Measurements from ENCODE around the gene MMP24OS. TPM values are rescaled to one million over a fixed set of nuclear protein-coding genes. Genes with fewer than 3 reads are reported as not detected.

The MMP24OS gene
- total and polyA plus RNA-seq, 10 of the 15 experiments (the other 5 are each of a cell fraction or from before 2014, with no cell fraction given): 2.0 to 30.9 (median 10.9) TPM

DNA sequence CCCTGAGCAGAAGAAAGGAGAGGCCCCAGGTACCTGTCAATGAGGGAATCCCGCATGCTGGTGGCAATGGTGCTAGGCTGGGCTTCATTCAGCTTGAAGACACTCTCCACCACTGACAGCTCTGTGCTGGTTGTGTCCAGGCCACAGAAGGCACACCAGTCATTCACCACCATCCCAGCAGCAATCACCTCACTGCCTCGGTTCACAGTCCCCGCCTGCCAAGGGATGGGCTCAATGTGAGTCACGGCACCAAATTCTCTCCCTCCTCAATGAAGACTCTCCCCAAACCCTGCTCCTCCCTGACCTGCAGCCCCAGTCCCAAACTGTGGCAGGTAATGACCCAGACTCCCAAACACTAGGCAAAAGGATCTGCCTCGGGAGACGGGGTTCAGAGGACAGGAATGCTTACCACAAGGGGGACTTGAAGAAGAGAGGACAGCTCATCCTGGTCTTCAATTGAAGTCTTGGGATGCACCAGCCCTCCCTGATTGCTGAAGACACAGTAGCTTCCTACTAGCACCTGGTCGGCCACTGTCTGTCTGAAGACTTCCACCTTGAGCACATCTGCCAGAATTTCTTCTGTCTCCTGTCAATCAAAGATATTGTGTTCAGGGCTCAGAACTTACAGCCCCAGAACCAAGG lies 1.7 kb upstream of the MMP24OS start:
- Histone ChIP-seq H2AFZ (ENCODE audit: control insufficient read depth, low read depth, low read length) (no peak overlapping the region), H3K4me2 (ENCODE audit: control insufficient read depth, insufficient read depth) (no peak overlapping the region), H4K20me1 (ENCODE audit: control insufficient read depth, insufficient read depth) (peaks cover 6% of the 10 kb centered on the region; the same call in 1 of the 2 replicates), H3K4me3 (no peak overlapping the region), H3K27me3 (replicated peaks in 1 of 2; ENCODE audit: control insufficient read depth in 2 of 2, insufficient read depth in 2 of 2, low read length in 1 of 2) (no peaks in the 10 kb centered on the region), H3K36me3 (ENCODE audit: control insufficient read depth in 2 of 2, insufficient read depth in 2 of 2, low read length in 1 of 2) (peaks cover 11 to 25% of the 10 kb centered on the region in 2 experiments), H3K9me3 (replicated peaks; ENCODE audit: control insufficient read depth, insufficient read depth, low read length) (no peaks in the 10 kb centered on the region), H3K9ac (ENCODE audit: control insufficient read depth, insufficient read depth, low read length) (no peak overlapping the region), H3K79me2 (ENCODE audit: control insufficient read depth, insufficient read depth, low read length) (peaks cover 34% of the 10 kb centered on the region), H3K27ac (ENCODE audit: control insufficient read depth, insufficient read depth) (no peak overlapping the region), H3K4me1 (ENCODE audit: control insufficient read depth, insufficient read depth, low read length) (peaks cover 9% of the 10 kb centered on the region)
- FAIRE-seq (no peak), ATAC-seq (no peak), DNase-seq (ENCODE audit: low read depth, low spot score) (no peak)
- RAD21 ChIA-PET (ENCODE audit: unreplicated experiment): interaction anchor here (0.8 kb wide), 1 partner anchor 135 kb away, joined by 3 read pairs; no protein-coding TSS in a partner anchor
- SMC1A ChIA-PET (ENCODE audit: uncharacterized antibody, unreplicated experiment): interaction anchor here (0.7 kb wide), 1 partner anchor 24 kb away, joined by 3 read pairs; no protein-coding TSS in a partner anchor
- POLR2A ChIA-PET: interaction anchor here (0.5 kb wide), 1 partner anchor 58 kb away, joined by 4 read pairs; no protein-coding TSS in a partner anchor
- in situ Hi-C loops (cut with MboI) (no loop called here), intact Hi-C loops (cut with micrococcal nuclease; ENCODE audit: unreplicated experiment) (loop anchor here (5.0 kb wide), 1 partner anchor 452 kb away; the partner anchor contains the start of gene NCOA6)
- no TSS peak for BruUV-seq (replicated peaks)
- 0 out of 2 replicates have a peak, but pooled peaks have one; percentile 21 for TF ChIP-seq POLR2AphosphoS2 (IDR thresholded peaks at IDR 0.05; ENCODE audit: low read depth, low read length)
- TF ChIP-seq POU2F2 (IDR thresholded peaks at IDR 0.05; ENCODE audit: borderline replicate concordance, low read depth, low read length): no peak
- WGBS (ENCODE audit: insufficient coverage, insufficient replicate concordance, low lambda C conversion rate, missing lambda C conversion rate): 86% methylated on average over 7 of the region's 7 CpGs
- CTCF ChIA-PET: no interaction called here

DNA sequence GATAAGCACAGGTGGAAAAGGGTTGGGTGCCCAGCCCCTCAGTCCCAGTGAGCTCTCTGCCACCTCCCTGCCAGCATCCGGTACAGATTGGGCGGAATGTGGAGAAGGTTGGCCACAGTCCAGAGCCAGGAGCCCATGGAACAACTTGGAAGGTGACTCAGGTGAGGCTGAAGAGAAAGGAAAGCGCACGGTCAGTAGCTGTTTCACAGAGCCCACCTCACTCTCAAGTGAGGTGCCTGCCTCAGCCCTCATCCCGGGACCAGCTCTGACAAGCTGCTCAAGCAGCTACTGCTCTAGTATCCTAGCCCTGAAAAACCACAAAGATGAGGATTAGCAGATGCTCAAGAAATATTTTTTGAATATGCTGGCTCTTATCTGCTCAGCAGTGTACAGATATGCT lies 1.1 kb upstream of the MMP24OS start:
- peaks cover 29% of the 10 kb centered on the region for H3K79me2 ChIP-seq (ENCODE audit: control insufficient read depth, insufficient read depth, low read length)

More for the DNA sequence above, 1.1 kb upstream of the MMP24OS start:
- H4K20me1 ChIP-seq (ENCODE audit: control insufficient read depth, insufficient read depth): peaks cover 6% of the 10 kb centered on the region; the same call in 1 of the 2 replicates
- 0 out of 2 replicates have a peak, but pooled peaks have one; percentile 9 for TF ChIP-seq POLR2A (IDR thresholded peaks at IDR 0.05; ENCODE audit: low read depth, low read length)
- no peak for TF ChIP-seq HDGF (IDR thresholded peaks at IDR 0.05)
- no peak for TF ChIP-seq PAX8 (IDR thresholded peaks at IDR 0.05)
- TF ChIP-seq CBX3 (IDR thresholded peaks at IDR 0.05; ENCODE audit: borderline replicate concordance, low read depth): no peak
- no peak for TF ChIP-seq TCF12 (IDR thresholded peaks at IDR 0.05; ENCODE audit: low read depth, low read length)
- TF ChIP-seq EGR1 (IDR thresholded peaks at IDR 0.05; ENCODE audit: borderline replicate concordance in 1 of 2, low read depth in 2 of 2, low read length in 2 of 2): no peak
- no peak for TF ChIP-seq STAT3 (IDR thresholded peaks at IDR 0.05; ENCODE audit: low read depth, low read length)
- no peak for TF ChIP-seq FOXM1 (IDR thresholded peaks at IDR 0.05; ENCODE audit: low read depth, low read length)
- no peak for TF ChIP-seq CREB1 (IDR thresholded peaks at IDR 0.05; ENCODE audit: low read depth)
- H3K27me3 ChIP-seq (replicated peaks in 1 of 2; ENCODE audit: control insufficient read depth in 2 of 2, insufficient read depth in 2 of 2, low read length in 1 of 2): no peaks in the 10 kb centered on the region
- no peak overlapping the region for H3K4me3 ChIP-seq
- ATAC-seq: no peak
- peaks cover 9% of the 10 kb centered on the region for H3K4me1 ChIP-seq (ENCODE audit: control insufficient read depth, insufficient read depth, low read length)
- DNase-seq (ENCODE audit: low read depth, low spot score): no peak
- no peak overlapping the region for H3K27ac ChIP-seq (ENCODE audit: control insufficient read depth, insufficient read depth)
- FAIRE-seq: no peak
- RAD21 ChIA-PET (ENCODE audit: unreplicated experiment): interaction anchor here (0.8 kb wide), 1 partner anchor 134 kb away, joined by 3 read pairs; no protein-coding TSS in a partner anchor
- H3K9me3 ChIP-seq (replicated peaks; ENCODE audit: control insufficient read depth, insufficient read depth, low read length): no peaks in the 10 kb centered on the region
- H3K36me3 ChIP-seq (ENCODE audit: control insufficient read depth in 2 of 2, insufficient read depth in 2 of 2, low read length in 1 of 2): peaks cover 11 to 25% of the 10 kb centered on the region in 2 experiments
- H3K9ac ChIP-seq (ENCODE audit: control insufficient read depth, insufficient read depth, low read length): no peak overlapping the region
- no TSS peak for BruUV-seq (replicated peaks)
- CTCF ChIA-PET: no interaction called here
- intact Hi-C loops (cut with micrococcal nuclease; ENCODE audit: unreplicated experiment) (loop anchor here (5.0 kb wide), 1 partner anchor 452 kb away; the partner anchor contains the start of gene NCOA6), in situ Hi-C loops (cut with MboI) (no loop called here)
- H3K4me2 ChIP-seq (ENCODE audit: control insufficient read depth, insufficient read depth): no peak overlapping the region
- POLR2A ChIA-PET: interaction anchor here (0.5 kb wide), 1 partner anchor 58 kb away, joined by 4 read pairs; no protein-coding TSS in a partner anchor
- 100% methylated on average over 3 of the region's 5 CpGs for WGBS (ENCODE audit: insufficient coverage, insufficient replicate concordance, low lambda C conversion rate, missing lambda C conversion rate)
- no peak overlapping the region for H2AFZ ChIP-seq (ENCODE audit: control insufficient read depth, low read depth, low read length)
- SMC1A ChIA-PET (ENCODE audit: uncharacterized antibody, unreplicated experiment): interaction anchor here (0.7 kb wide), 1 partner anchor 25 kb away, joined by 3 read pairs; no protein-coding TSS in a partner anchor
